WTC11 (cell line): Measurements from ENCODE around the gene ALDH5A1. TPM values are rescaled to one million over a fixed set of nuclear protein-coding genes. Genes with fewer than 3 reads are reported as not detected.

Experiments
- ATAC-seq: fragments of 200-7000 bp; cut with Tn5 transposase; 2 replicates; pipeline ENCODE4 v1.10.0; 2021; ENCODE audit warnings: mild to moderate bottlenecking, moderate library complexity
- CTCF ChIA-PET: fragments of 300-600 bp; sonication (Branson Sonifier 250); formaldehyde crosslinking; loops from one replicate; lab custom pipeline; 2021; ENCODE audit warnings: antibody characterized with exemption; lab: Charles Lee
- POLR2A ChIA-PET: fragments of 350-600 bp; sonication (Branson Sonifier 250); formaldehyde crosslinking; loops from one replicate; lab custom pipeline; 2021; ENCODE audit warnings: antibody characterized with exemption; lab: Charles Lee
- DNase-seq: peaks from one replicate; pipeline ENCODE4 v3.0.0; 2021; ENCODE audit warnings: low spot score
- H3K27ac Mint-ChIP-seq: 2 replicates; pipeline ENCODE4 v1.8.0; 2021; ENCODE audit warnings: mixed read lengths
- H3K27me3 Mint-ChIP-seq: 2 replicates; pipeline ENCODE4 v1.8.0; 2021; ENCODE audit warnings: low read depth, mild to moderate bottlenecking, moderate library complexity, mixed read lengths
- H3K36me3 Mint-ChIP-seq: 2 replicates; pipeline ENCODE4 v1.8.0; 2021; ENCODE audit warnings: mixed read lengths
- H3K4me1 Mint-ChIP-seq: 2 replicates; pipeline ENCODE4 v1.8.0; 2022; ENCODE audit warnings: mixed read lengths
- H3K4me3 Mint-ChIP-seq: 2 replicates; pipeline ENCODE4 v1.8.0; 2021; ENCODE audit warnings: mild to moderate bottlenecking, moderate library complexity, mixed read lengths
- H3K9me3 Mint-ChIP-seq: 2 replicates; pipeline ENCODE4 v1.8.0; 2021; ENCODE audit warnings: mixed read lengths
- CBFB ChIP-seq: sonication (generic); formaldehyde crosslinking; IDR thresholded peaks from 2 replicates; pipeline ENCODE4 v1.8.1; 2022; ENCODE audit warnings: mild to moderate bottlenecking, low read depth, missing genetic modification reagents
- E2F1 ChIP-seq: sonication (generic); formaldehyde crosslinking; IDR thresholded peaks from 2 replicates; pipeline ENCODE4 v1.8.0; 2022; ENCODE audit warnings: mild to moderate bottlenecking, missing genetic modification reagents
- ESRRA ChIP-seq: sonication (generic); formaldehyde crosslinking; IDR thresholded peaks from 2 replicates; pipeline ENCODE4 v1.8.1; 2022; ENCODE audit warnings: mild to moderate bottlenecking, missing genetic modification reagents, borderline replicate concordance
- GTF2I ChIP-seq: fragments of 250-450 bp; sonication (Bioruptor Pico); conservative IDR thresholded peaks from 2 replicates; pipeline ENCODE4 v1.4.0; 2021; ENCODE audit warnings: mild to moderate bottlenecking
- IRF2 ChIP-seq: sonication (generic); formaldehyde crosslinking; IDR thresholded peaks from 2 replicates; pipeline ENCODE4 v1.8.0; 2022; ENCODE audit warnings: low read depth, missing genetic modification reagents, borderline replicate concordance
- MAX ChIP-seq: sonication (generic); formaldehyde crosslinking; IDR thresholded peaks from 2 replicates; pipeline ENCODE4 v1.8.0; 2022; ENCODE audit warnings: mild to moderate bottlenecking, missing genetic modification reagents
- MYBL2 ChIP-seq: sonication (generic); formaldehyde crosslinking; IDR thresholded peaks from 2 replicates; pipeline ENCODE4 v1.8.1; 2023; ENCODE audit warnings: mild to moderate bottlenecking, moderate library complexity, missing genetic modification reagents
- NFATC4 ChIP-seq: fragments of 250-450 bp; sonication (Bioruptor Pico); IDR thresholded peaks from 2 replicates; pipeline ENCODE4 v1.9.0; 2021; ENCODE audit warnings: mild to moderate bottlenecking
- NFE2L1 ChIP-seq: sonication (generic); formaldehyde crosslinking; IDR thresholded peaks from 2 replicates; pipeline ENCODE4 v1.8.1; 2023; ENCODE audit warnings: missing genetic modification reagents
- NFYB ChIP-seq: sonication (generic); formaldehyde crosslinking; conservative IDR thresholded peaks from 2 replicates; pipeline ENCODE4 v1.8.0; 2022; ENCODE audit warnings: low read depth, missing genetic modification reagents
- NR3C1 ChIP-seq: sonication (generic); formaldehyde crosslinking; conservative IDR thresholded peaks from 2 replicates; pipeline ENCODE4 v1.8.1; 2023; ENCODE audit warnings: low read depth, mild to moderate bottlenecking, missing genetic modification reagents
- PREB ChIP-seq: sonication (generic); formaldehyde crosslinking; IDR thresholded peaks from 2 replicates; pipeline ENCODE4 v1.8.1; 2022; ENCODE audit warnings: mild to moderate bottlenecking, missing genetic modification reagents, moderate library complexity, borderline replicate concordance
- PRRX2 ChIP-seq: fragments of 250-450 bp; sonication (Bioruptor Pico); IDR thresholded peaks from 2 replicates; pipeline ENCODE4 v1.8.0; 2021; ENCODE audit warnings: mild to moderate bottlenecking
- RORB ChIP-seq: fragments of 250-450 bp; sonication (Bioruptor Pico); IDR thresholded peaks from 2 replicates; pipeline ENCODE4 v1.9.0; 2021; ENCODE audit warnings: mild to moderate bottlenecking
- TEAD4 ChIP-seq: sonication (generic); formaldehyde crosslinking; IDR thresholded peaks from 2 replicates; pipeline ENCODE4 v1.8.0; 2022; ENCODE audit warnings: mild to moderate bottlenecking, missing genetic modification reagents
- TP53 ChIP-seq: sonication (generic); formaldehyde crosslinking; IDR thresholded peaks from 2 replicates; pipeline ENCODE4 v1.8.1; 2023; ENCODE audit warnings: mild to moderate bottlenecking, missing genetic modification reagents
- ZBTB21 ChIP-seq: sonication (generic); formaldehyde crosslinking; IDR thresholded peaks from 2 replicates; pipeline ENCODE4 v1.8.1; 2023; ENCODE audit warnings: mild to moderate bottlenecking, missing genetic modification reagents, borderline replicate concordance
- ZNF281 ChIP-seq: sonication (generic); formaldehyde crosslinking; IDR thresholded peaks from 2 replicates; pipeline ENCODE4 v1.8.0; 2023; ENCODE audit warnings: mild to moderate bottlenecking, missing genetic modification reagents
- ZNF317 ChIP-seq: sonication (generic); formaldehyde crosslinking; IDR thresholded peaks from 2 replicates; pipeline ENCODE4 v1.8.1; 2023; ENCODE audit warnings: low read depth, mild to moderate bottlenecking, moderate library complexity, missing genetic modification reagents, borderline replicate concordance
- ZNF423 ChIP-seq: fragments of 250-450 bp; sonication (Bioruptor Pico); IDR thresholded peaks from 2 replicates; pipeline ENCODE4 v2.1.2; 2022; ENCODE audit warnings: mild to moderate bottlenecking, moderate library complexity
- ZNF532 ChIP-seq: fragments of 250-450 bp; sonication (Bioruptor Pico); IDR thresholded peaks from 2 replicates; pipeline ENCODE4 v1.9.0; 2021; ENCODE audit warnings: mild to moderate bottlenecking, borderline replicate concordance
- ZNF671 ChIP-seq: fragments of 250-450 bp; sonication (Bioruptor Pico); IDR thresholded peaks from 2 replicates; pipeline ENCODE4 v1.8.0; 2021; ENCODE audit warnings: mild to moderate bottlenecking
- total RNA-seq: library from RNA; stranded (reverse); gene quantifications from 3 replicates; pipeline ENCODE4 v1.2.3, GENCODE V29; 2021

ALDH5A1 gene
- total RNA-seq, 1 experiment from 2014 or later = 5.1 TPM

- POLR2A ChIA-PET = no interaction called here
- CTCF ChIA-PET = interaction anchor here (1.6 to 2.7 kb wide), 2 partner anchors 14 to 46 kb away, joined by 6 to 11 read pairs; no protein-coding TSS in a partner anchor
- H3K36me3 Mint-ChIP-seq = no peaks in the 10 kb centered on the region
- TF ChIP-seq GTF2I (CRISPR knock-in tag) (no peak), NR3C1 (CRISPR knock-in tag) (no peak), IRF2 (CRISPR knock-in tag) (no peak), ZNF317 (CRISPR knock-in tag) (no peak), ZNF532 (no peak), NFATC4 (CRISPR knock-in tag) (no peak), TEAD4 (CRISPR knock-in tag) (no peak), ZNF423 (CRISPR knock-in tag) (no peak), NFE2L1 (no peak), E2F1 (CRISPR knock-in tag) (no peak)
- DNase-seq (no peak), ATAC-seq (no peak)
- H3K27ac Mint-ChIP-seq = no peak overlapping the region
- no peaks in the 10 kb centered on the region for H3K9me3 Mint-ChIP-seq
- H3K4me3 Mint-ChIP-seq = no peak overlapping the region
- H3K27me3 Mint-ChIP-seq = no peaks in the 10 kb centered on the region
- H3K4me1 Mint-ChIP-seq = 0 out of 2 replicates have a peak, but pooled peaks cover 6% of the 10 kb centered on the region
Measured at GRCh38 chr6:24535210-24535609, 40.4 kb downstream of the ALDH5A1 start.

GRCh38 chr6:24536466-24536865 lies 41.7 kb downstream of the ALDH5A1 start:
- ATAC-seq (no peak), DNase-seq (no peak)
- no peak overlapping the region for H3K4me3 Mint-ChIP-seq
- 0 out of 2 replicates have a peak, but pooled peaks cover 6% of the 10 kb centered on the region for H3K4me1 Mint-ChIP-seq
- TF ChIP-seq NFYB (CRISPR knock-in tag) = no peak
- TF ChIP-seq PRRX2 (CRISPR knock-in tag) = no peak
- no peak for TF ChIP-seq RORB (CRISPR knock-in tag)
- no peak for TF ChIP-seq ESRRA
- no peak for TF ChIP-seq CBFB
- no peak for TF ChIP-seq ZNF532
- no peak for TF ChIP-seq ZNF281 (CRISPR knock-in tag)
- no peak for TF ChIP-seq PREB
- TF ChIP-seq MAX (CRISPR knock-in tag) = no peak
- no peak for TF ChIP-seq TP53
- TF ChIP-seq MYBL2 (CRISPR knock-in tag) = no peak
- no peak for TF ChIP-seq ZNF671
- no peak for TF ChIP-seq ZBTB21 (CRISPR knock-in tag)
- H3K27ac Mint-ChIP-seq = no peak overlapping the region
- CTCF ChIA-PET = interaction anchor here (2.7 kb wide), 1 partner anchor 15 kb away, joined by 11 read pairs; no protein-coding TSS in a partner anchor
- POLR2A ChIA-PET = no interaction called here
- no peaks in the 10 kb centered on the region for H3K9me3 Mint-ChIP-seq
- H3K27me3 Mint-ChIP-seq = no peaks in the 10 kb centered on the region
- H3K36me3 Mint-ChIP-seq = no peaks in the 10 kb centered on the region
